ENCODE results near the gene MYO5C. TPM values are rescaled to one million over a fixed set of nuclear protein-coding genes. Genes with fewer than 3 reads are reported as not detected.
"Not testable (repeated sequence)": the region's sequence is repeated elsewhere in the genome, so short reads cannot be mapped to it uniquely, and the experiment has no call there.

Gene MYO5C
- total RNA-seq, 1 donor, result 0.36 TPM

GRCh38 chr15:52240166-52240565 lies 55.4 kb downstream of the MYO5C start:
- H3K4me3 ChIP-seq (ENCODE audit: low read depth, low read length), result no peak overlapping the region
- no peak for TF ChIP-seq CTCF (IDR thresholded peaks at IDR 0.05; ENCODE audit: insufficient read depth, low read length)
- DNase-seq (ENCODE audit: low read depth), result no peak

GRCh38 chr15:52238989-52239525 lies 56.5 kb downstream of the MYO5C start:
- DNase-seq (ENCODE audit: low read depth); H3K4me3 ChIP-seq (ENCODE audit: low read depth, low read length): not testable (repeated sequence)

GRCh38 chr15:52238149-52238548 lies 57.5 kb downstream of the MYO5C start:
- DNase-seq (ENCODE audit: low read depth), result no peak
- H3K4me3 ChIP-seq (ENCODE audit: low read depth, low read length), result no peak overlapping the region
- TF ChIP-seq CTCF (IDR thresholded peaks at IDR 0.05; ENCODE audit: insufficient read depth, low read length), result no peak

- H3K4me3 ChIP-seq (ENCODE audit: low read depth, low read length), result no peak overlapping the region
- no peak for DNase-seq (ENCODE audit: low read depth)
- TF ChIP-seq CTCF (IDR thresholded peaks at IDR 0.05; ENCODE audit: insufficient read depth, low read length), result no peak
Observed at GRCh38 chr15:52236013-52236412, 59.6 kb downstream of the MYO5C start.

GRCh38 chr15:52234596-52235541 lies 60.7 kb downstream of the MYO5C start:
- no peak for DNase-seq (ENCODE audit: low read depth)
- no peak for TF ChIP-seq CTCF (IDR thresholded peaks at IDR 0.05; ENCODE audit: insufficient read depth, low read length)
- no peak overlapping the region for H3K4me3 ChIP-seq (ENCODE audit: low read depth, low read length)

GRCh38 chr15:52233405-52233804 lies 62.2 kb downstream of the MYO5C start:
- TF ChIP-seq CTCF (IDR thresholded peaks at IDR 0.05; ENCODE audit: insufficient read depth, low read length), result no peak
- DNase-seq (ENCODE audit: low read depth), result no peak
- H3K4me3 ChIP-seq (ENCODE audit: low read depth, low read length), result no peak overlapping the region

GRCh38 chr15:52232327-52232726 lies 63.3 kb downstream of the MYO5C start:
- DNase-seq (ENCODE audit: low read depth), result no peak
- no peak for TF ChIP-seq CTCF (IDR thresholded peaks at IDR 0.05; ENCODE audit: insufficient read depth, low read length)
- H3K4me3 ChIP-seq (ENCODE audit: low read depth, low read length), result no peak overlapping the region
